Limb (tissue), 2 donors: ENCODE measurements around the gene POT1.

ENCODE experiments used
- DNase-seq, 2 donors: peaks; one replicate each; pipeline ENCODE4 v3.0.0-alpha.2; 2016; ENCODE audit errors: extremely low spot score in 2 of 2

The POT1 gene

DNA sequence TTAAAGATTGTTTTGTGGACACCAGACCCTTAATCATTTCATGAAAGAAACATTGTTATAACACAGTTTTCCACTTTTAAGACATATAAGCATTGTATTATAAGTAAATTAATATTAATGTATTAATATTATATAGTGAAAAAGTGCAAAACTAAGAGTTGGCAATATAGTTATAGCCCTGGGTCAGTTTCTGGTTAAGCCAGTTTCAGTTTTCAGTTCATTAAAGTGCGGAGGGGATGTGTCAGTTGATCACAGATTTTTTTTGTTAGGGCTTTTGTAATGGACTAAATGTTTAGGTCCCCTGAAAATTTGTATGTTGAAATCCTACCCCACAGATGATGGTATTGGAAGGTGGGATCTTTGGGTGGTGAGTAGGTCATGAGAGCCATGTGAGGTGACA lies 118.3 kb downstream of the POT1 start:
- DNase-seq, result no peak

DNA sequence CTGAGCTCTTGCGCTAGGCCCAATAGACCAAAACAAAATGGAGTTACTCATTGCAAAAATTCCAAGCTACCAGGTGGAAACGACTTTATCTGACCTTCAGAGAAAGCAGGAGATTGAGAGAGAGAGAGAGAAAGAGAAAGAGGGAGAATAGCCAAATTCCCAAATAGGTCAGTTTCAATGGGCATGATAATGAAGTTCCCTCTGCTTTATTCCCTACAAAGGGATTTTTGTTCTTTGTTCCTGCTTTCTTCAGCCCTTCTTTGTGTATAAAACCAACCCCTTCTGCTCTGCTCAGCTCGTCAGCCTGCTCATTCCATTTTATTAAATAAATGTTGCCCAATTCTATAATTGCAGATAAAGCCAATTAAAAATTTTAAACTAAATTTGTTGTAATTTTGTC lies 119.0 kb downstream of the POT1 start:
- DNase-seq, result no peak

DNA sequence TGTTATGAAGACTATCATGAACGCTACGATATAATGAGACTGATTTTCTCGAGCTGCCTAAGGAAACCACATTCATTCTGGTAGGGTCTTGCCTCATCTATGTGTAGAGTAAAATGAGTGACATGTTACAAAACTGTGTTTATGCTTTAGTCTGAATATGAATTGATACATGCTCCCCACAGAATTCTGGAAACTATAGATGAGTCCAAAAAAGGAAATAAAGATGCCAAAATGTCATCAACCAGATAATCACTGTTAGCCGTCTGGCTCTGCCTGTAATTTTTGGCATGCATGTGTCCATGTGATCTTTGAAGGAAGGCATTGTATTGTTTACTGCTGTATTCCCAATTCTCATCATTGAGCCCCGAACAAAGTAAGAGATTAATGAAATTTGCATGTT lies 121.4 kb downstream of the POT1 start:
- DNase-seq, result no peak

DNA sequence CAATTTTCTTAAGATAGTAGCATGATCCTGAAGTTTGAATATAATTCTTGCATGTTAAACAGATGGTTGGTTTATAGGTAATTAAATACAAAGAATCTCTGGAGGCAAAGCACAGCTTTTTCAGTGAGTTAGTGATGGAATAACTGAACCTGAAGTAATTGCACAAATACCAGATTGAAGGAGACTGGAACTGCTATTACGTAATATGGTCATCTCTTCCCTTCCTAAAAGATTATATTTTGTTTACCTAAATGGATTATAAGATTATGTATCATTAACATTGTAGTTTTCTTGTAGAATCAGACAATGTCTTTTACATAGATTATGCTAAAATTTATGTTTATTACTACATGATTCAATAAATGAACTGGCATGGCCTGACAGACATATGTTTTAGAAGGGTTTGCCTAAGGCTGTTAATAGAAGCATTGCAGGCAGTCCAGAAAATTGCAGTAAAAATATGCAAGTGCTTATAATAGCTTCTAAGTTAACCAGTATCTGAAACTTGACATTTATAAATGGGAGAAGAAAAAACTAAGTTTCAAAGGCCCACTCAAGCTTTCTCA lies 128.2 kb downstream of the POT1 start:
- DNase-seq, result no peak

DNA sequence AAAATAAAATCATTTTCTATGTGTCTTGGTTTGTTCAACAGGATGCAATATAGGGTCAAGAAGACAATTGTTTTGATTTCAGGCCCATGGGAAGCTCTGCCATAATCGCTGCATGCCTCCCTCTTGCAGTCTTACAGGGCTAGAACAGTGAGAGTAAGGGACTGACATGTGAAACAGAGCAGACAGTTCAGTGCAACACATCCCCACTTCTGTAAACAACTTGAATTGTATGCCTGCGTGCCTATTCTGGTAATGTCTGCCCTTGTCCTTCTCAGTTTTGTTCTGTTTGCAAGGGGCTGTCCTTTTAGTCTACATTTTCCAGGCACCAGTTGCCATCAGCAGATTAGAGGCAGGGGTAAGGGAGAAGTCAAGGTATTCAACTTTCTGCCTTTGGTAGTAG lies 129.2 kb downstream of the POT1 start:
- DNase-seq, result no peak

DNA sequence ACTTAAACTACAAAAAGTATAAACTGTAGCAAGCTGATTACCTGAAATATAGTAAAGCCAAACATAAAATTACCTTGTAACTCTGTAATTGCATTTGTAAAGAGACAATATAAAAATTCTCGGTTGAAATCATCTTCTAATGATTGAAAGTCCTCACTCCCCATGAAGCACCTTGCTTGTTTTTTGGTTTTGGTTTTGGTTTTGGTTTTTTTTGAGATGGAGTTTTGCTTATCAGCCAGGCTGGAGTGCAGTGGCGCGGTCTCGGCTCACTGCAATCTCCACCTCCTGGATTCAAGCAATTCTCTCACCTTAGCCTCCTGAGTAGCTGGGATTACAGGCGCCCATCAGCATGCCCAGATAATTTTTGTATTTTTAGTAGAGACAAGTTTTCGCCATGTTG lies 130.2 kb downstream of the POT1 start:
- DNase-seq, result no peak

DNA sequence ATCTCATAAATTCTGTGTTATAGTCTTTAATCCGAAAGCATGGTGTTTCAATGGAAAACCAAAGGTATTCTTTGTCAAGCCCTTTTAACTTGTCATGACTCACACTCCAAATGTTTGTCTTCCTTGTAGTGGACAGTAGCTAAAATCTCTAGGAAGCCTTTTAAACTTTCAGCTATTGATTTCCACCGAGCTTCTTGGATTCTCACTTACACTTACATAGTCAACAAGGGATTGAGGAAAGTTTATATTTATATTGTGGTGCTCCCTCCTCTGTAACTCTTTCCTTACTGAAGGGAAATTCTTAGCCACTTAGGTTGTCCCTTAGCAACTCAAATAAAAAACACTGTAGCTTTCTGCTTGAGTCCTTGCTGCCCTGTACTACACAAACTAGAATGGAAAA lies 132.9 kb downstream of the POT1 start:
- DNase-seq, result no peak

DNA sequence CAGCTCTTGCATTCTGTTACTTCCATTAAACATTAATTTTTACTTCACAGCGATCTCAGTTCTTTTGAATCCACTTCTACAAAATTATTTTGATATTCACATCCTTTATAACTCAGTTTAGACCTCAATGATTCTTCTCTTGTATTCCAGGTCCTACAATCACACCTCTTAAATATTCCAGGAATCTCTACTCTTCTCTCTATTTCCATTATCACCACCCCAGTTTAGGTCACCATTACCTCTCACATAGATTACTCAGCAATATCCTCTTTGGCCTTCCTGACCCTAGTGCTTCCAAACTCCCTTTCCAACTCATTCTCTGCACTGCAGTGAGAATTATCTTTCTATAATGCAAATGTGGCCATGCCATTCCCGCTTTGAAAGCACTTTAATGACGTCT lies 136.9 kb downstream of the POT1 start:
- DNase-seq, result no peak

DNA sequence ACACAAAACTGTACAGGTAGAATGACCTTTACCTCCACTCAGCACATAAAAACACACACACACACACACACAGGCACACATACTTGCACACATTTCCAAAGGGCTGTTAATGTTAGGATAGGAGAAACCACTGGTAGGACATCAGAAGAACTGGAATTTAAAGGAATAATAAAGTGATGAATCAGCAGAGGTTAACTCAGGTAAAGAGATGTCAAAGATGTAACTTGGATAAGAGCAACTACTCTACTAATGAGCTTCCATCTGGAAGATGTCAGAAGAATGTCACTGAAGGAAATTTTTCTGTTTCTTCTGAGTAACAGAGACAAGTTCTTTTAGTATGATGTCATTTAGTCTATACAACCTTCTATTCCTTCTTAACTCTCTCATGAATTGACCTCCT lies 137.6 kb downstream of the POT1 start:
- no peak for DNase-seq

DNA sequence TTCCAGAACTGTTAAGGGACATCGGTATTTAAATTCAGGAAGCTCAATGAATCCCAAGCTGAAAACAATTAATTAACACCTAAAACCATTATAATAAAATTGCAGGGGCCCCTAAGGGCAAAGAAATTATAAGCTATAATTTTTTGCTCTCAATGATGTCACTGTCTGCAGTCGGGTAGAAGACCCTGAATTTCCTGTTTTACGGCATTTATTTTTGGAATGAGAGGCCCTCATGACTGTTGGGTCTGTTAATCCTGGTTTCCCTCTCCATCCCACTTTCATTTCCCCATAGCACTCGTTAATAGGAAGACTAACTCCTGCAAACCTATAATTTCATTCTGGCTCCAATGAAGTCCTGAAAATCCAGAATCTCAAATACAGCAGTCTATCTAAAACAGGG lies 138.2 kb downstream of the POT1 start:
- no peak for DNase-seq

DNA sequence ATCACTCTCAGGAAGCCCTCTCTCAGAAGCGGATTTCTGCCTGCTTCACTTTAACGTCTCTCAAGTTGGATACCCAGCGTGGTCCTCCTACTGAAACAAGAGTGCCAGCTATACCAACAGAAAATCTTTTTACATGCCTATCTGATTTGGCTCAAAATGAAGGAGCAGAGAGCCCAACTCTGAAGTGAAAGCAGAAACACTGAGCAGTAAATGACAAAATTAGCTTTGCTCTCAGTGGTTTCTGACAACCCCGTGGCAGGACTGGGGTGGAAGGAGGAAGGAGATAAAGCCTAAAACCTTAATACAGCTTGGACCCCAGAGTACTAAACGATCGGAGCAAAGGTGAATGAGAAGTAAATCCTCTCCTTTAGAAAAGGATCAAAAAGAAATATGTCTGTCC lies 139.0 kb downstream of the POT1 start:
- DNase-seq, result no peak

DNA sequence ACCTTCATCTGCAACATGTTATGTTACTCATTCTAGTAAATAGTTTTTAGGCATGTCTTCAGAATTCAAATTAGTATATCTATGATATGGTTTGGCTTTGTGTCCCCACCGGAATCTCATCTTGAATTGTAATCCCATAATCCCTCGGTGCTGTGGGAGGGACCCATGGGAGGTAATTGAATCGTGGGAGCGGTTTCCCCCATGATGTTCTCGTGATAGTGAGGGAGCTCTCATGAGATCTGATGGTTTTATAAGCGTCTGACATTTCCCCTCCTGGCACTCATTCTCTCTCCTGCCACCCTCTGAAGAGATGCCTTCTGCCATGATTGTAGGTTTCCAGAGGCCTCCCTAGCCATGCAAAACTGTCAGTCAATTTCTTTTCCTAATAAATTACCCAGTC lies 143.6 kb downstream of the POT1 start:
- no peak for DNase-seq

DNA sequence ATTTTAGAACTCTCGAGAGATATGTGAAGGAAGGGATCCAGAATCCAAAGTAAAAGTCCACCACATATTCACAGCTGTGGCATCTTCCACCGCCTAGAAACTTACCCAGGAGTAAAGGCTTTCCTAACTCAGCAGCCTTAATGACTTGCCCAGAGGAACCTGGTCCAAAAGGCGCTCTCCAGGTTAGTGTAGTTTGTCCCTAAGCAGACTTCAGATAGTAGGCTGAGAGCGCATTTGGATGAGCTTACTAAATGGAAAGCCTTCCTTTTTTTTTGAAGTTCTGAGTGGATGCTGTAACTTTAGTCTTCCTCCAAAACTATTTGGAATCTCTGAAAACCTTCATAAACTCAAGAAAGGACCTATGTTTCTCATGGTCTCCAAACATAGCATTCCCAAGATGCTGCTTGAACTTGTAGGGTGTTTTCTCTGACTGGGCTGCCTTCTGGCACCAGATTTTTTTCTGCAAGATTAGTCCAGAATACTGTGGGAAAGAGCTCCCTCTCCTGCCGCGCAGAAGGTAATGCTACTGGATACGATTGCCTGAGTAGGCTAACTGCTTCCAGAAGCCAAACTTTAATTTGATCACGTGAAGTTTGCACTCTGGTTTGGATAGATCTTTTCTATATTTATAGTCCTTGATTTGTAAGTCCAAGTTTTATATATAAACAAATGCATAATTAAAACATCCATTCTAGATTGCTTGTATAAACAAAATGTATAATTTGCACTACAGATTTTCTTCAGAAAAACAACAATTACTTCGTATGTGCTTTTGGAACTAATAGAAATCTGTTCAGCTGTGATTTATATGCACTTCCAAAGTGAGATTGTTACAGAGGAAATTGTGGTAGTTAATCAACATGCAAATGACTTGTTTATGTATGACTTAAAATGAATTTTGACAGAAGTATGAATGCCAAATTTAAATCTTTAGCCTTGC lies 144.5 kb downstream of the POT1 start:
- peak; percentile 65 to 78 for DNase-seq

DNA sequence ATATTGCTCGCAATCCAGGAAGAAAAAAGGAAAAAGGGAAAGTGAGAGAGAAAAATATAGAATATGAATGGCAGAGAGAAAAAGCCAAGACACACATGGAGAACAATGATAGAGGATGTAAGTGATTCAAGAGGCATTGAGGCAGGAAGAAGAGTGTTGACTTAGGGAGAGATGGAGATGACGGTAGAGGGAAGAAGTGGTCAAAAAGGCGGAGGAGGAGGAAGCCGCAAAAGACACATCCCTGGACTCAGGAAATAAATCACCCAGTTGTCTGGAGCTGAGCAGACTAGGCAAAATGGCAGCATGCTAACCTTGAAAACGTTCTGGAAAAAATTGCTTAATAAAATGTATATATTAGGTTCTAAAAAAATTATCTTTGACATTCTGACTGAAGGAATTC lies 146.4 kb downstream of the POT1 start:
- DNase-seq, result no peak

DNA sequence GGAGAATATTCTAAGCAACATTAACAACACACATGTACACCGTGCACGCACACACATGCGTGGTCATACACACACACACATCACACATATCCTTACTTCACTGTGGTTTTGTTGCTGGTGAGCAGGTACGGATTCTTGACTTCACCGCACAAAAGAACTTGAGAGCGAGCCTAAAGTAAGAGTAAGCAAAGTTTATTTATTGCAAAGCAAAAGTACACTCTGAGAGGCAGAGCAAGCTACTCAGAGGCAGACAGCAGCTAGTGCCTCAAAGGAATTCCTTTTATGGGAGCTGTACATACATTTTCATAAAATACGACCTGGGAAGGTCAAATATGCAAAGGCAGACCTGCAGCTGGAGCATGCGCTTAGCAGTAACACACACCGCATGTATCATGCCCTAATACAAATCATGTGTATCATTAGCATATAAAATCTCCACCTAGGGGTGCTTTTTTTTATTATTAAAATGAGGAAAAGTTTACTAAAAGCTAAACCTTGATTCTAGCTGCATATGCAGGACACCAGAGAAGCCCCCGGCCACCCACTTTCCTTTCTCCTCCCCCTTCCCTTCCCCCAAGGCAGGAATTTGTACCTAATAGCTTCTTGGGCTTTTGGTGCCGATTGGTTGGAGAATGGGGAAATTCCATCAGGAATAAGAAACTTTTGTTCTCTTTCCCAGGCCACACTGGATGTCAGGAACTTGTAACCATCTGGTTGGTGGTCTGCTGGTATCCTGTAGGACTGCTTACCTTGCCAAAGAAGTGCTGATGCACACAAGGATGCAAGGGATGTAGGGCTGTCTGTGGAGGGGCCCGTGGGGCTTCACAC lies 147.5 kb downstream of the POT1 start:
- DNase-seq, result no peak

DNA sequence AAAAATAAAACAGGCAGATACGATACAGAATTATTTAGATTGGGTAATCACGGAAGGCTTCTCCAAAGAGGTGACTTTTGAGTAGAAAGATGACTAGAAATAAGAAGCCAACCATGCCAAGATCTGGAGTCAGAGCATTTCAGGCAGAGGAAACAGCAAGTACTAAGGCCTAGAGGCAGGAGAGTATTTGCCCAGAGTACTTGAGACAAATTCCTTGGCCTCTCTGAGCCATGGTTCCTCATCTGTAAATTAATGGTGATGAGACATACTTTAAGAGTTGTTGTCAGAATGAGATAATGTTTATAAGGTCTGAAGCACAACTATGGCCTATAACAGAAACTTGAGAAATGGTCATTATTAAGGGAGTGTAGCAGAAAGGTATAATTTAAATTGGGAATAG lies 148.2 kb downstream of the POT1 start:
- no peak for DNase-seq

DNA sequence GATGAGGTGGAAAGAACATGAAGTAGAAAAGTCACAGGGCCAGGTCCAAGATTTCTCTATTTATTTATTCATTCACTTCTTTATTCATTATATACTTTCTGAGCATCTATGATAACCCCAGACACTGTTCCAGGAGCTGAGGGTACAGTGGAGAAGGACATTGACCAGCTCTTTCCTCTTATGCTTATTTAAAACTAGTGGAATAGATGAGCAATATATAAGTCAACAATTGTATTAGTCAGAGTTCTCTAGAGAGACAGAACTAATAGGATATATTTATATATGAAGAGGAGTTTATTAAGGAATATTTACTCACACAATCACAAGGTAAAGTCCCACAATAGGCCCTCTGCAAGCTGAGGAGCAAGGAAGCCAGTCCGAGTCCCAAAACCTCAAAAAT lies 149.0 kb downstream of the POT1 start:
- no peak for DNase-seq

DNA sequence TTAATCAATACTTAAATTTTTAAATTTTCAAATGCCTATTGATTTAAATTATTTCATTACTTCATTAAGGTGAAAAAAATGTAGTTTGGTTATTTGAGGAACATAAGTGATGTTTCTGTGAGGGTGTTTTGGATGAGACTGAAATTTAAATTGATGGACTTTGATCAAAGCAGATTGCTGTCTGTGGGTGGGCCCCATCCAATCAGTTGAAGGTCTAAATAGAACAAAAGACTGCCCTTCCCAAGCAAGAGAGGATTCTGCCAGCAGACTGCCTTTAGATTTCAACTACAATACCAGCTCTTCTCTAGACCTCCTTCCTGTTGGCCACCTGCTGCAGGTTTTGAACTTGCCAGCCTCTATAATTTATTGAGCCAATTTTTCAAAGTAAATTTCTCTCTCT lies 149.6 kb downstream of the POT1 start:
- DNase-seq, result no peak

DNA sequence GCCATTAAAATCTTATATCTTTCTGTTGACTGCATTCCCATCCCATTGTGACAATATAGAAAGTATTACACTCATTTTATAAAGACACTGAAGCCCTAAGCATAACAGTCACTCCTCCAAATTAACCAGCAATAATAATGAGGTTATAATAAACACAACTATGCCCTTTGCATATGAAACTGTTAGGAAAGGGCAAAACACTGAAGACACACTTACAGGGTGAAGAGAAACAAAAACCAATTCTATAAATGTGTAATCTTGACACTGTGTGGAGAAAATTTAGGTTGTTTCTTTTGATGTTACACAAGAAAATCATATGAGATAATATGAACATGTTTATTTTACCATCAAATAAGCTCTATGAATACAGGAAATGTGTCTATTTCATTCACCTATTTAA lies 150.0 kb downstream of the POT1 start:
- no peak for DNase-seq

DNA sequence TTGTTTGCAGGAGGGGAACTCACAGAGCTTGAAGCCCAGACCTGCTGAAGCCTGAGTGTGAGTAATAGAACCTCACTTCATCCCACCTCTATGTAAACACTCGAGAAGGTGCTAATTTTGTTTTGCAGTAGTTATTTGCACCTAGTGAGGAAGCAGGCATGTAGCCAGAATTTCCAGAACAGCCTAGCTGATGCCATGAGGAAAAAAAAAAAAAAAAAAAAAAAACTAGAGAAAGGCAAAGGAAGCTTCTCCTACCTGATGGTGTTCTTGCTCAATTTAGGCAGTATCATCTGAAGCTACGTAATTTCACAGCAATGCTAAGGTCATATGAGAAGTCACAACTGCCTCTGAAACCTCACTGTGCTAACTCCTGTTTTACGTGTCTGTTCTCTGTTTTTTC lies 150.4 kb downstream of the POT1 start:
- no peak for DNase-seq

DNA sequence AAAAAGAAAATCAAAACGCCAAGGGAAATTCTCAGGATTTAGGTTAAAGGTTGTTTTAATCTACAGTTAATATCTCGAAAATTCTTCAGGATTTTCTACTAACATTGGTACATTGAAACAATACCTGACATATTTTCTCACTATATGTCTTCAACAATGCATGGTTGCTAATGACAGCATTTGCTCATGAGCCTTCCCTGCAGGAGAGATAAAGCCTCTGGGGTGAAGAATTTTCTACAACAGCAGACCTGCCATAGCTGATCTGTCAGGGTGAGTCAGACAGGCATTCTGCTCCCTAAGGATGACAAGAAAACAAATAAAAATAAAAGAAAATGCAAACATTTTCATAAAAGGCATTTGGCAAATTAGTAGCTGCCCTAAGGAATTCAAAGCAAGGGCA lies 152.4 kb downstream of the POT1 start:
- DNase-seq, result no peak

DNA sequence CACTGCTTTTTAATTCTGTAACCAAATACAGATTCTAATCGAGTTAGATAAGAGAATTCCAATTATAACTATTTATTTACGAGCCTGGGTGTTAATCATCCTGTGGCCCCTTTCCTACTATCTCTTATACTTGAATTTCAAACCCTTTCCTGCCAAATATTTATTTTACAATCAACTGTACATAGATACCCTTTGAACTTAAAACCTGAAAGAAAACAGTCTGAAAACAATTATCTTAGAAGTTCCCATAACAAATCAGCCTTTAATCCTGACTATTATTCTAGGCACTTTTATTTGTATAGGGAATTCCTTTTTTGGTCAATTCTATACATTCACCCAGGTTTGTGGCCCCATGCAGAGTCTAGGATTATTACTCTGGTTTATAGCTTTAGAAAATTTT lies 153.5 kb downstream of the POT1 start:
- DNase-seq, result no peak
